Hepatocyte (in vitro differentiated cells): Measurements from ENCODE around the gene SLC27A3.

Experiments used
- EZH2 ChIP-seq: fragments of 200-600 bp; sonication (generic); IDR thresholded peaks from 2 replicates; pipeline ENCODE4 v1.6.1; 2016; ENCODE audit warnings: antibody characterized with exemption, mild to moderate bottlenecking, borderline replicate concordance
- TF ChIP-seq, protein P1 (sequence below): fragments of 200-600 bp; sonication (generic); IDR thresholded peaks from 2 replicates; pipeline ENCODE4 v1.5.1; 2016; ENCODE audit warnings: antibody characterized with exemption, mild to moderate bottlenecking; ENCODE audit not compliant: poor library complexity

DNA sequence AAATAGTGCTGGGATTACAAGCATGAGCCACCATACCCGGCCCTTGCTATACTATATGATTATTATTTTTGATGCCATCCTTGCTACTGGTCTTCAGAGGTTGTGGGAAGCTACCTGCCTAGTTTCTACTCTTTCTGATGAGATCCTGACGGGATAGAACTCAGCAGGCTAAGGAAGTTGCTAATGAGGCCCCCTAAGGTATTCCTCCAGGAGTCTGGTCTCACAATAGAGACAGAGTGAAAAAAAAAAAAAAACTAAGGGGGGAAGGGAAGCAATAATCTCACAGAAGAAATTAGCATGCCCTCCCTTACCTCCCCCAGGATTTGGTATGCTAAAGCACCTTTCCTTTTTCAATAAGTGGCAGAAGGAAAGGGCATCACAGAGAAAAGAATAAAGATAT lies 29.8 kb upstream of the SLC27A3 start:
- TF ChIP-seq, protein P1, sequence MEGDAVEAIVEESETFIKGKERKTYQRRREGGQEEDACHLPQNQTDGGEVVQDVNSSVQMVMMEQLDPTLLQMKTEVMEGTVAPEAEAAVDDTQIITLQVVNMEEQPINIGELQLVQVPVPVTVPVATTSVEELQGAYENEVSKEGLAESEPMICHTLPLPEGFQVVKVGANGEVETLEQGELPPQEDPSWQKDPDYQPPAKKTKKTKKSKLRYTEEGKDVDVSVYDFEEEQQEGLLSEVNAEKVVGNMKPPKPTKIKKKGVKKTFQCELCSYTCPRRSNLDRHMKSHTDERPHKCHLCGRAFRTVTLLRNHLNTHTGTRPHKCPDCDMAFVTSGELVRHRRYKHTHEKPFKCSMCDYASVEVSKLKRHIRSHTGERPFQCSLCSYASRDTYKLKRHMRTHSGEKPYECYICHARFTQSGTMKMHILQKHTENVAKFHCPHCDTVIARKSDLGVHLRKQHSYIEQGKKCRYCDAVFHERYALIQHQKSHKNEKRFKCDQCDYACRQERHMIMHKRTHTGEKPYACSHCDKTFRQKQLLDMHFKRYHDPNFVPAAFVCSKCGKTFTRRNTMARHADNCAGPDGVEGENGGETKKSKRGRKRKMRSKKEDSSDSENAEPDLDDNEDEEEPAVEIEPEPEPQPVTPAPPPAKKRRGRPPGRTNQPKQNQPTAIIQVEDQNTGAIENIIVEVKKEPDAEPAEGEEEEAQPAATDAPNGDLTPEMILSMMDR, result no peak
- no peak for TF ChIP-seq EZH2
